GM18502 (cell line): Measurements from ENCODE around the gene TIGIT.
"Not testable (repeated sequence)": the region's sequence is repeated elsewhere in the genome, so short reads cannot be mapped to it uniquely, and the experiment has no call there.

Source experiments
- ATAC-seq: cut with Tn5 transposase; IDR thresholded peaks from one replicate; pipeline ENCODE4 v1.9.1; 2021; ENCODE audit warnings: mild to moderate bottlenecking; ENCODE audit not compliant: unreplicated experiment, poor library complexity

The TIGIT gene

GRCh38 chr3:114293838-114294535 lies at the start of gene TIGIT:
Gene TIGIT (plus strand): TSS chr3:114294028. CDS start chr3:114294062, 34 bp downstream.
- ATAC-seq, result no peak

- ATAC-seq, result no peak
Observed at GRCh38 chr3:114252954-114253353, 40.9 kb upstream of the TIGIT start.

DNA sequence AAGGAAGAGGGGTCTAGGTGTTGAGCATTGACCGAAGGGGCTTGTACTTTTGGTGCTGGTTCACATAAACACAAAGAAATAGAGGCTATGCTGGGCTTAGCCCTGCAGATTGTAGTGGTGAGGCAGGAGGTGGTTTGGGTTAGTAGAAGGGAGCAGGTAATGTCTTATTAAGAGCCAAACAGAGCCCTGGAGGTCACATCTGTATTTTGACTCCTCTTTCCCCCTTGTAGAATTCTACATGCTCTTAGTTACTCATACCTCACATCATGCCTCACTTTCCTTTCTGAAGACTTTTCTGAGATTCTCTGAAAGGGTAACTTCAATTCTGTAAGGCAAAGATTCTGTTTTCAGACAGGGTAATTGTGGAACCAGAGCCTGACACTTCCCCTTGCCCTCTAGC lies 40.3 kb upstream of the TIGIT start:
- no peak for ATAC-seq

- ATAC-seq, result no peak
Observed at GRCh38 chr3:114259566-114259965, 34.3 kb upstream of the TIGIT start.

DNA sequence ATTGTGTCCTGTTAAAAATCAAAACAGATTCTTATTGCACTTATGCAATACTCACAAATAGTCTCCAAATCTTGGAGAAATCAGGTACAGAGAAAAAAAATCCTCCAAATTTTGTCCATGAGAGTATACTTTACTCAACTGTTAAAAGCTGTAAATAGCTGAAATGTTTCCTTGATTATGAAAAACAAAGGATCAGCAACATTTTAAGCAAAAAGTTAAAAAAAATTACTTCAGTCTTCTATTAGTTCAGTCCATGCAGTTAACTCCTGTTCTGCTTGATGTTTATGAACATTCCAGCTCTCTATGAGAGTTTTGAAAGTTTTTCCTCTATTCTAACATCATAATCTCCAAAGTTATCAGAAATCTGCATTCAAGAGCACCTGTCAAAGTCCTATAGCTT lies 33.7 kb upstream of the TIGIT start:
- ATAC-seq, result no peak

GRCh38 chr3:114270019-114270418 lies 23.8 kb upstream of the TIGIT start:
- ATAC-seq, result no peak

DNA sequence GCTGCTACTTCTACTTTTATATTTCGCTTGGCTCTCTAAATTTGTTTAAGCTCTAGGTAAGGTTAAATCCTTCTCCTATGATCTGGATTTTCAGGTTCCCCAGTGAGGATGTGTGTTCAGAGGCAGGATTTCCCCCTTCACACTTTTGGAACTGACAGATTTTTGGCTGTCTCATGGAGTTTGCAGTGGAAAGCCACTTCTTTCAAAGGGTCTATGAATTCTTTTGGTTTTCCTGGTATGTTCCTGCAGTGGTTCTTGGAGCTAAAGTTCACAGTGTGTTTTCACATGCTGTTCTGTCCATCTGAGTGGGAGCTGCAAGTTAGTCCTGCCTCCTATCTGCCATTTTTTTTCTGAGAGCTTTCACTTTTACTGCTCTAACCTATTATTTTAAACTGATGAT lies 21.6 kb upstream of the TIGIT start:
- ATAC-seq, result no peak

- ATAC-seq, result no peak
Observed at GRCh38 chr3:114274929-114275328, 18.9 kb upstream of the TIGIT start.

- not testable (repeated sequence) for ATAC-seq
Observed at GRCh38 chr3:114276856-114277255, 17.0 kb upstream of the TIGIT start.

DNA sequence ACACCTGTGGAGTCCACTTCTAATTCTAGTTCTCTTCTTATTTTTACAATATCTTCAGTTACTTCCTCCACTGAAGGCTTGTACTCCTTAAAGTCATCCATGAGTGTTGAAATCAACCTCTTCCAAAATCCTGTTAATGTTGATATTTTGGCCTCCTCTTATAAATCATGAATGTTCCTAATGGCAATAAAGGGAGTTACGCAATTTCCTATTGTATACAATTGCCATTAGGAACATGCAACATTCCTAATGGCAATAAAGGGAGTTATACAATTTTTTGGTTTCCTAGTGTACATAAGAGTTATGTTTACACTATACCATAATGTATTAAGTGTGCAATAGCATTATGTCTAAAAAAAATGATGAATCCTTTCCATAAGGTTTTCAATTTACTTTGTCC lies 9.2 kb upstream of the TIGIT start:
- no peak for ATAC-seq

DNA sequence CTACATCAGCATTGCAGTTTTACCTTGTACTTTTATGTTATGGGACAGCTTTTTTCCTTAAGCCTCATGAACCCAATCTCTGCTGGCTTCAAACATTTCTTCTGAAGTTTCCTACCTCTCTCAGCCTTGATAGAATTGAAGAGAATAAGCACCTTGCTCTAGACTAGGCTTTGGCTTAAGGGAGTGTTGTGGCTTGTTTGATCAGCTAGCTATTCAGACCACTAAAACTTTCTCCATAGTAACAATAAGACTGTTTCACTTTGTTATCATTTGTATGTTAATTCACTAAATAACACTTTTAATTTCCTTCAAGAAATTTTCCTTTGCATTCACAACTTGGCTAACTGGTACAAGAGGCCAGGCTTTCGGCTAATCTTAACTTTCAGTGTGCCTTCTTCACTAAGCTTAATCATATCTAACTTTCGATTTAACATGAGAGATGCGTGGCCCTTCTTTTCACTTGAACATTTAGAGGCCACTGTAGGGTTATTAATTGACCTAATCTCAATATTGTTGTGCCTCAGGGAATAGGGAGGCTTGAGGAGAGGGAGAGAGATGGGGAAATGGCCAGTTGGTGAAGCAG lies 8.1 kb upstream of the TIGIT start:
- ATAC-seq, result no peak

DNA sequence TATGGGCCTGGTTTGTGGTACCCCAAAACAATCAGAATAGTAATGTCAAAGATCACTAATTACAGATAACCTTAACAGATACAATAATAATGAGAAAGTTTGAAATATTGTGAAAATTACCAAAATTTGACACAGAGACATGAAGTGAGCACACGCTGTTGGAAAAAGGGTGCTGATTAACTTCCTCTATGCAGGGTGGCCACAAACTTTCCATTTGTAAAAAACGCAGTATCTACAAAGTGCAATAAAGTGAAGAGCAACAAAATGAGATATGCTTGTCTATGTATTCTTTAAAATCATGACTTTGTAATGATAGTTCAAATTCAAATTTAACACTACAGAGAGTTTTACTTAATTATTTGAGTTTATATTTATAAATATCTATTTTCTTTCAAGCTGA lies 7.6 kb upstream of the TIGIT start:
- ATAC-seq, result no peak

DNA sequence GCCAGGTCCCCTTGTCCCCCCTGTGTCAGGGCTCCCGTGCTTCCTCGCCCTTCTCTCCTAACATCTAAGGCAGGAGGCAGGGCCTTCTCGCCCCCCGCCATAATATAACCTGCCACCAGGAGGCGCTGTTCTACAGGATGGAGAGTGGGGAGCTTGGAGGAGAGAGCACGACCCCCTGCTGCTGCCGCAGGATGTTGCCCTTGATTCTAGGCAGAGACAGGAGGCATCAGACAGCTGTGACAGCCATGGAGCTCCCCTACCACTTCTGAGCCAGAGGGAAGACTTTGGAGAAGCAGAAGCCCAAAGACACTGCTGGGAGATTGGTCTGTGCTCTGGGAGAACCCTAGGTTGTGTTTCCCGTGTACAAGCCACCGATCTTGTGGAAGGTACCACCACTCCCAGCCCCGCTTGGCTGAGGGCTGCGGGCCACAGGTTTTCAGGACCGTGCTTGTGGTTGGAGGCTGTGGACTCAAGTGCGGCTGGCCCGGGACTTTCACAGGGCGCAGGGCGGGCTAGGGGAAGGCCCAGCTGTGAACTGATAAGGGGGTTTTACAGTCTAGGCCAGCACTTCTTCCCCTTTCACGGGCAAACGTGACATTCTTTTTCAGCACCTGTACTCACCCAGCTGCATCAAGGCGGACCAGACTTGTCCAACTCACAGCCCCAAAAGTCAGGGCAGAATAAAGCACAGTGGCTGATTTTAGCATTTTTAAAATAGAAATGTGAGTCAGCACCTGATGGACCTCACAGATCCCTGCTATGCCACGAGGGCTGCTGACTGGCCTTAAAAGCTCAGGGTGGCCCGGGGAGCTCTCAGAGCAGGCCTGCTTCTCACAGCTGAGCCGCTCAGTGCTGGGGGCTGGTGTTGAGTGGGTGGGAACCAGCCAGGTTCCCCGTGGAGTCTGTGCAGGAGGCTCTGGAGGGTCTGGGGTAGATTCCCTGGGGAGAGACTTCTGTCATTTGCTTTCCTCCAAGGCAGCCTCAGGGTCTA lies 2.6 kb upstream of the TIGIT start:
- ATAC-seq, result peak; percentile 89

DNA sequence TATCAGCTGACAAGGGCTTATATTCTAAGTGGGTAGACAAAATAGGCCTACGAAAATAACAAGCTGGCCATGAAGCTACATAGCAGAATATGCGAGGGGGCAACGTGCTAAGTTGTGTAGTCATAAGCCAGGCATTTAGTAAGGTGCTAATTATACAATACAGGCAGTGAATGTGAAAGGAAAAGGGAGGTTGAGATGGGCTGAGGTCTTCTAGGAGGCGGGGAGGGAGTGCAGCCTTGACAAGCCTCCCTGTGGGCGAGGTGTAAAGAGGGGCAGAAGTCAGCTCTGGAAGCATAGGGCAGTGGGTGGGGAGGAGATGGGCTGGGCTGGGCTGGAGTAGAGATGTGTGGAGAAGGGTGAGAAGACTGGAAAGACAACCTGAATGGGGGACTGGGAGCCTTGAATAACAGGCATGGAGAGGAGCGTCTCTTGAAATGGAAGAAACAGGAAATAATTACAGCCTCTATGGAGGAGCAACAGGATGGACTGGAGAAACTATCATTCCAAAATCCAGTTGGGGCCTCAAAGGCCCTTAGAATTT lies 1.2 kb downstream of the TIGIT start:
- ATAC-seq, result no peak

GRCh38 chr3:114295946-114296345 lies 2.1 kb downstream of the TIGIT start:
- no peak for ATAC-seq

- no peak for ATAC-seq
Observed at GRCh38 chr3:114299421-114299820, 5.6 kb downstream of the TIGIT start.

DNA sequence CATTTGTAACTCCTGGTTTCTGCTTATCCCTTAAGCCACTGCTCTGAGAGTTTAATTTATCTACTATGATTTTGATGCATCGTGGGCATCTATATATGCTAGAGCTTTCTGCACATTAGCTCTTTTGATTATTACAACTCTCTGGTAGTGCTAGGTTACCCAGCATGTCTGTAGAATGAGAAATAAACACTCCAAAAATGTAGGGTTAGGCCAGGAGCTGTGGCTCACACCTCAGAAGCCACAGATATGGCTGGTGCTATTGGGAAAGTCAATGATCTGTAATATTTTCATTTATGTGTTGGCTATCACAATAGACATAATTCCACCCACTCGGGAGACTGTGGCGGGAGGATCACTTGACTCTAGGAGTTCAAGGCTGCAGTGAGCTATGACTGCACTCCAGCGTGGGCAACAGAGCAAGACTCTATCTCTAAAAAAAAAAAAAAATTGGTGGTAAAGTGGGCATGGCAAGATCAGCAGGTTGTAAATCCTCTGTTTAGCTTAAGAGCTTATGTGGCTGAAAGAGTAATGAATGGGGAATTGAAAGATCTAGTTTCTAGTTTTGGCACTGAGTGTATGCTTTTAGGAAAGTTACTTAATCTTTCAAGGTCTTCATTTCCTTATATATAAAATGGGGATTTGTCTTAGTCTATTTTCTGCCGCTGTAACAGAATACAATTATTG lies 6.3 kb downstream of the TIGIT start:
- ATAC-seq, result no peak

GRCh38 chr3:114307222-114307830 lies 13.5 kb downstream of the TIGIT start:
- peak; percentile 53 for ATAC-seq

- peak; percentile 9 for ATAC-seq
Observed at GRCh38 chr3:114307832-114308231, 14.0 kb downstream of the TIGIT start.

GRCh38 chr3:114308377-114308776 lies 14.5 kb downstream of the TIGIT start:
- ATAC-seq, result peak; percentile 32
